ENCODE data around the gene ZIM2.

Gene ZIM2

GRCh38 chr19:56811480-56811879 lies 29.0 kb downstream of the ZIM2 start:
- H3K36me3 ChIP-seq (ENCODE audit: control insufficient read depth, insufficient read depth, low read length), result no peaks in the 10 kb centered on the region
- no peaks in the 10 kb centered on the region for H3K4me1 ChIP-seq (ENCODE audit: control insufficient read depth, insufficient read depth, low read length, poor library complexity, severe bottlenecking)
- no peak overlapping the region for H3K27ac ChIP-seq (ENCODE audit: insufficient read depth, low read length, poor library complexity, severe bottlenecking)
- H3K4me3 ChIP-seq (ENCODE audit: insufficient read depth, low read depth, low read length, poor library complexity, severe bottlenecking), result no peak overlapping the region
- H3K9me3 ChIP-seq (ENCODE audit: control insufficient read depth, low read length), result peaks cover 4% of the 10 kb centered on the region
- DNase-seq, result no peak
- no peaks in the 10 kb centered on the region for H3K27me3 ChIP-seq (replicated peaks; ENCODE audit: control insufficient read depth, insufficient read depth, low read length, poor library complexity, severe bottlenecking)

- Histone ChIP-seq H3K4me3 (ENCODE audit: insufficient read depth, low read depth, low read length, poor library complexity, severe bottlenecking) (no peak overlapping the region), H3K9me3 (ENCODE audit: control insufficient read depth, low read length) (peaks cover 3% of the 10 kb centered on the region), H3K4me1 (ENCODE audit: control insufficient read depth, insufficient read depth, low read length, poor library complexity, severe bottlenecking) (no peaks in the 10 kb centered on the region), H3K27ac (ENCODE audit: insufficient read depth, low read length, poor library complexity, severe bottlenecking) (no peak overlapping the region), H3K27me3 (replicated peaks; ENCODE audit: control insufficient read depth, insufficient read depth, low read length, poor library complexity, severe bottlenecking) (no peaks in the 10 kb centered on the region), H3K36me3 (ENCODE audit: control insufficient read depth, insufficient read depth, low read length) (no peaks in the 10 kb centered on the region)
- no peak for DNase-seq
Measured at GRCh38 chr19:56810260-56810659, 30.3 kb downstream of the ZIM2 start.

- Histone ChIP-seq H3K9me3 (ENCODE audit: control insufficient read depth, low read length) (no peaks in the 10 kb centered on the region), H3K36me3 (ENCODE audit: control insufficient read depth, insufficient read depth, low read length) (no peaks in the 10 kb centered on the region), H3K4me1 (ENCODE audit: control insufficient read depth, insufficient read depth, low read length, poor library complexity, severe bottlenecking) (no peaks in the 10 kb centered on the region), H3K27me3 (replicated peaks; ENCODE audit: control insufficient read depth, insufficient read depth, low read length, poor library complexity, severe bottlenecking) (no peaks in the 10 kb centered on the region), H3K27ac (ENCODE audit: insufficient read depth, low read length, poor library complexity, severe bottlenecking) (no peak overlapping the region), H3K4me3 (ENCODE audit: insufficient read depth, low read depth, low read length, poor library complexity, severe bottlenecking) (no peak overlapping the region)
- DNase-seq, result no peak
Measured at GRCh38 chr19:56808717-56809392, 31.7 kb downstream of the ZIM2 start.

GRCh38 chr19:56806639-56807038 lies 33.9 kb downstream of the ZIM2 start:
- H3K4me3 ChIP-seq (ENCODE audit: insufficient read depth, low read depth, low read length, poor library complexity, severe bottlenecking), result no peak overlapping the region
- no peaks in the 10 kb centered on the region for H3K4me1 ChIP-seq (ENCODE audit: control insufficient read depth, insufficient read depth, low read length, poor library complexity, severe bottlenecking)
- no peak for DNase-seq
- no peaks in the 10 kb centered on the region for H3K27me3 ChIP-seq (replicated peaks; ENCODE audit: control insufficient read depth, insufficient read depth, low read length, poor library complexity, severe bottlenecking)
- H3K36me3 ChIP-seq (ENCODE audit: control insufficient read depth, insufficient read depth, low read length), result no peaks in the 10 kb centered on the region
- no peak overlapping the region for H3K27ac ChIP-seq (ENCODE audit: insufficient read depth, low read length, poor library complexity, severe bottlenecking)
- peaks cover 4% of the 10 kb centered on the region for H3K9me3 ChIP-seq (ENCODE audit: control insufficient read depth, low read length)

DNA sequence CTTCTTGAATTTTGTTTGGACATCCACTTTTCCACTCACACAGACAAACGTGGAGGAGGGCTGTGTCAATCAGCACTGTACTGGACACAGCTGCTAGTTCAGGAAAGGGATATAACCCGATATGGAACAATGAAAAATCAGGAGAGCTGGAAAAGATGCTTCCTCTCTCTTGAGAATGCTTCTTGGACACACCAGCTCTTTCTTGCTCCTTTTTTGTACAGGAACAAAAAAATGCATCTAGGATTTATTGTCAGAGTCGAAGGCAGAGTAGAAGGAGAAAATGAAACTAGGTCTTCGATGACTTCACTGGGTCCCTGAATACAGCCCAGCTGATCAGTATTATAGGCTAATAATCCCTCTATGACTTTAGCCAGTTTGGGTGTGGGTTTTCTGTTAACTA lies 62.2 kb downstream of the ZIM2 start:
- Histone ChIP-seq H3K4me3 (ENCODE audit: insufficient read depth, low read depth, low read length, poor library complexity, severe bottlenecking) (no peak overlapping the region), H3K27ac (ENCODE audit: insufficient read depth, low read length, poor library complexity, severe bottlenecking) (no peak overlapping the region), H3K4me1 (ENCODE audit: control insufficient read depth, insufficient read depth, low read length, poor library complexity, severe bottlenecking) (no peaks in the 10 kb centered on the region), H3K36me3 (ENCODE audit: control insufficient read depth, insufficient read depth, low read length) (no peaks in the 10 kb centered on the region), H3K9me3 (ENCODE audit: control insufficient read depth, low read length) (no peaks in the 10 kb centered on the region), H3K27me3 (replicated peaks; ENCODE audit: control insufficient read depth, insufficient read depth, low read length, poor library complexity, severe bottlenecking) (no peaks in the 10 kb centered on the region)
- no peak for DNase-seq

GRCh38 chr19:56769650-56770049 lies 70.9 kb downstream of the ZIM2 start:
- peaks cover 11% of the 10 kb centered on the region for H3K9me3 ChIP-seq (ENCODE audit: control insufficient read depth, low read length)
- H3K27ac ChIP-seq (ENCODE audit: insufficient read depth, low read length, poor library complexity, severe bottlenecking), result no peak overlapping the region
- H3K4me1 ChIP-seq (ENCODE audit: control insufficient read depth, insufficient read depth, low read length, poor library complexity, severe bottlenecking), result peaks cover 4% of the 10 kb centered on the region
- H3K4me3 ChIP-seq (ENCODE audit: insufficient read depth, low read depth, low read length, poor library complexity, severe bottlenecking), result no peak overlapping the region
- no peaks in the 10 kb centered on the region for H3K36me3 ChIP-seq (ENCODE audit: control insufficient read depth, insufficient read depth, low read length)
- no peak for DNase-seq
- H3K27me3 ChIP-seq (replicated peaks; ENCODE audit: control insufficient read depth, insufficient read depth, low read length, poor library complexity, severe bottlenecking), result no peaks in the 10 kb centered on the region

DNA sequence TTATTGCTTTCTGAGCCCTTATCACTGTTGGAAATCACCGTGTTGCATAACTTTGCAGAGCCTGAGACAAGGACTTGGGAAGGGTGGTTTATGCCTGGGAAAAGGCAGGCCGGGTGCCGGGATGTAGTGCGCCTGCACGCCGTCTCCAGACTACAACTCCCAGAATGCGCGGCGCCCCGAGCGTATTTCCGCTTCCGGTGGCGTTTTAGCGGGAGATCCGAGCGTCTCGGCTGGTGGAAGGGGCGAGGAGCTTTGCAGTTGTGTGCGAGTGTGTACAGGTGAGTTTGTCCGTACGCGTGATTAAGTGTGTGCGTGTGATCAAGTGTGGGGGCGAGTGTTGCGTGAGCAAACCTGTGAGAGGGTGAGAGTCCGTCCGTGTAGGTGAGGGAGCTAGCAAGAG lies 75.4 kb downstream of the ZIM2 start:
- Histone ChIP-seq H3K4me1 (ENCODE audit: control insufficient read depth, insufficient read depth, low read length, poor library complexity, severe bottlenecking) (peaks cover 4% of the 10 kb centered on the region), H3K27me3 (replicated peaks; ENCODE audit: control insufficient read depth, insufficient read depth, low read length, poor library complexity, severe bottlenecking) (no peaks in the 10 kb centered on the region), H3K36me3 (ENCODE audit: control insufficient read depth, insufficient read depth, low read length) (no peaks in the 10 kb centered on the region), H3K9me3 (ENCODE audit: control insufficient read depth, low read length) (peaks cover 22% of the 10 kb centered on the region), H3K4me3 (ENCODE audit: insufficient read depth, low read depth, low read length, poor library complexity, severe bottlenecking) (peak overlapping the region; percentile 17), H3K27ac (ENCODE audit: insufficient read depth, low read length, poor library complexity, severe bottlenecking) (no peak overlapping the region)
- DNase-seq, result no peak

DNA sequence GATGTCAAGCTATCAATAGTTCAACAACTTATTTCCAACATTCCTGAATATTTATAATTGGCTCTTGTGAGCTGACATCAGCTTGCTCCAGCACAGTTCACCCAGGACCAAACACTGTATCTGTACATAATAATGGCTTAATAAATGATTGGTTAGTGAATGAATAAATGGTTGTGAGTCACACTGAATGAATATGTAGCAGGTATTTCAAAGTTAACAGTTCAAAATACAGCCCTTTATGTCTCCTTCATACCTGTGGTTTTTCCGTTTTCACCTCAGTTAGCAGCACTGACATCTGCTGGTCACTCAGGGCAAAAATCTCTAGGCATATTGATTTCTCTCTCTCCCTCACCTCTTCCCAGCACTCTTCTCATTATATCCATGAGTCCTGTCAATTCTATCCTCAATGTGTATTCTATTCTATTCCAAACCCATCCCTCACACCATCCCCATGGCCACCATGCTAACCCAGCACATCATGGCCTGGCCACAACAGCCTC lies 76.3 kb downstream of the ZIM2 start:
- H3K27me3 ChIP-seq (replicated peaks; ENCODE audit: control insufficient read depth, insufficient read depth, low read length, poor library complexity, severe bottlenecking), result no peaks in the 10 kb centered on the region
- H3K4me3 ChIP-seq (ENCODE audit: insufficient read depth, low read depth, low read length, poor library complexity, severe bottlenecking), result no peak overlapping the region
- H3K27ac ChIP-seq (ENCODE audit: insufficient read depth, low read length, poor library complexity, severe bottlenecking), result no peak overlapping the region
- DNase-seq, result no peak
- peaks cover 22% of the 10 kb centered on the region for H3K9me3 ChIP-seq (ENCODE audit: control insufficient read depth, low read length)
- no peaks in the 10 kb centered on the region for H3K36me3 ChIP-seq (ENCODE audit: control insufficient read depth, insufficient read depth, low read length)
- peaks cover 4% of the 10 kb centered on the region for H3K4me1 ChIP-seq (ENCODE audit: control insufficient read depth, insufficient read depth, low read length, poor library complexity, severe bottlenecking)

- H3K9me3 ChIP-seq (ENCODE audit: control insufficient read depth, low read length), result peaks cover 17% of the 10 kb centered on the region
Measured at GRCh38 chr19:56760842-56761241, 79.7 kb downstream of the ZIM2 start.

DNA sequence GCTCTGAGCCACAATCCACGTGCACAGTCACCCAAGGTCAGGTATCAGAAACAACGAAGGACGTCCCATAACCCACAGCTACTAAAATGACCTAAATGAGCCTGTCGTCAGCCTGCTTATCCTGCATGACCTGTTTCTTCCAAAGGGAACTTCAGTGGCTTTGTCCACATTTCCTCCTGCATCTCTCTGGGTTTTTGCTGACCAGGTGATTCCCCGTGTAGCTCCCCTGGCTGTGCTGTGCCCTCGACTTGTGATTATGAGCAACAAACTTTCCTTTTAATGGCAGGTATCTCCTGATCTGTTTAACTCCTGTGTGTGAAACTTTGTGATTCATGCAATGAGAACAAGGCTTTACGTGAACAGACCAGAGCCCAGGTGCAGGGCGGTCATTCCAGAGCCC lies 81.0 kb downstream of the ZIM2 start:
- peaks cover 10% of the 10 kb centered on the region for H3K9me3 ChIP-seq (ENCODE audit: control insufficient read depth, low read length)

More at GRCh38 chr19:56760842-56761241, 79.7 kb downstream of the ZIM2 start:
- Histone ChIP-seq H3K36me3 (ENCODE audit: control insufficient read depth, insufficient read depth, low read length) (no peaks in the 10 kb centered on the region), H3K27me3 (replicated peaks; ENCODE audit: control insufficient read depth, insufficient read depth, low read length, poor library complexity, severe bottlenecking) (no peaks in the 10 kb centered on the region), H3K4me1 (ENCODE audit: control insufficient read depth, insufficient read depth, low read length, poor library complexity, severe bottlenecking) (peaks cover 4% of the 10 kb centered on the region), H3K27ac (ENCODE audit: insufficient read depth, low read length, poor library complexity, severe bottlenecking) (no peak overlapping the region), H3K4me3 (ENCODE audit: insufficient read depth, low read depth, low read length, poor library complexity, severe bottlenecking) (no peak overlapping the region)
- no peak for DNase-seq

More for the DNA sequence above, 81.0 kb downstream of the ZIM2 start:
- Histone ChIP-seq H3K27me3 (replicated peaks; ENCODE audit: control insufficient read depth, insufficient read depth, low read length, poor library complexity, severe bottlenecking) (no peaks in the 10 kb centered on the region), H3K36me3 (ENCODE audit: control insufficient read depth, insufficient read depth, low read length) (no peaks in the 10 kb centered on the region), H3K4me3 (ENCODE audit: insufficient read depth, low read depth, low read length, poor library complexity, severe bottlenecking) (no peak overlapping the region), H3K27ac (ENCODE audit: insufficient read depth, low read length, poor library complexity, severe bottlenecking) (no peak overlapping the region), H3K4me1 (ENCODE audit: control insufficient read depth, insufficient read depth, low read length, poor library complexity, severe bottlenecking) (no peaks in the 10 kb centered on the region)
- no peak for DNase-seq
